Inferior parietal cortex (tissue), 1 donor: ENCODE measurements around the gene NMD3.
"Not testable (repeated sequence)": the region's sequence is repeated elsewhere in the genome, so short reads cannot be mapped to it uniquely, and the experiment has no call there.

Experiments used
- DNase-seq: peaks from one replicate; pipeline ENCODE4 v3.0.0-alpha.2; 2016; ENCODE audit errors: extremely low spot score

The NMD3 gene

DNA sequence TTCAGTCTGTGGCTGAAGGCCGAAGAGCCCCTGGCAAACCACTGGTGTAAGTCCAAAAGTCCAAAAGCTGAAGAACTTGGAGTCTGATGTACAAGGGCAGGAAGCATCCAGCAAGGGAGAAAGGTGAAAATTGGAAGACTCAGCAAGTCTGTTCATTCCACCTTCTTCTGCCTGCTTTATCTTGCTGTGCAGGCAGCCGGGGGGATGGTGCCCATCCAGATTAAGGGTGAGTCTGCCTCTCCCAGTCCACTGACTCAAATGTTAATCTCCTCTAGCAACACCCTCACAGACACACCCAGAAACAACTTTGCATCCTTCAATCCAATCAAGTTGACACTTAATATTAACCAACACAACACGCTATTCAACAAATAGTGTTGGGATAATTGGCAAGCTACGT is 61.3 kb downstream of the NMD3 start:
- DNase-seq, result not testable (repeated sequence)

DNA sequence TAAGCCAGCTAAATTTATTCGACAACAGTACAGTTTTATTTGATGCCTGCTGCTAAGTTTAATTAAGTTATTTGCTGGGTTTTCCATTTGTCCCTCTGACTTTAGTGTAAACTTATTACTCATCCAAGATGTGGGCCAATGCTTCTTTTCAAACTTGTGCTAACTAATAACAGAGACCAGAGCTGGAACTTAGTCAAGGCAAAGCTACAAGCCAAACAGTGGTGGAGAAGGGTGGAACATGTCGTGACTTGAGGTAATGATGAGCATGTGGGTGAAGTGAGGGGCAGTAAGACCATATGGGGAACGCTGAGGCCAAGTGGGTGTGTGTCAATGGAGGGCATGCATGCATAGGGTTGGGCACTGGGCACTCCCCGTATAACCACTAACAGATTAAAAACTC is 63.9 kb downstream of the NMD3 start:
- DNase-seq, result no peak

DNA sequence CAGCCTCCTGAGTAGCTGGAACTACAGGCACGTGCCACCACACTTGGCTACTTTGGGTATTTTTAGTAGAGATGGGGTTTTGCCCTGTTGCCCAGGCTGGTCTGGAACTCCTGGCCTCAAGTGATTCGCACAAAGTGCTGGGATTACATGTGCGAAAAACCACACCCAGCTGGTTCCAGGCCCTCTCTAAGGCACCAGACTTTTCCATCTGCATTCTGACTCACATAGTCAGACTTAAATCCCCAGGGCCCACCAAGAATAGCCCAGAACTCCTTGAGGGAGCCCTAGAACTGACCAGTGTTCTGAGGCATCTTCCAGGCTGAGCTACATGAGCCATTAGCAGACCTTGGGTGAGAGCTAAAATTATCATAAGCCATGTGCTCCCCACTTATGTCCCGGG is 68.1 kb downstream of the NMD3 start:
- no peak for DNase-seq

DNA sequence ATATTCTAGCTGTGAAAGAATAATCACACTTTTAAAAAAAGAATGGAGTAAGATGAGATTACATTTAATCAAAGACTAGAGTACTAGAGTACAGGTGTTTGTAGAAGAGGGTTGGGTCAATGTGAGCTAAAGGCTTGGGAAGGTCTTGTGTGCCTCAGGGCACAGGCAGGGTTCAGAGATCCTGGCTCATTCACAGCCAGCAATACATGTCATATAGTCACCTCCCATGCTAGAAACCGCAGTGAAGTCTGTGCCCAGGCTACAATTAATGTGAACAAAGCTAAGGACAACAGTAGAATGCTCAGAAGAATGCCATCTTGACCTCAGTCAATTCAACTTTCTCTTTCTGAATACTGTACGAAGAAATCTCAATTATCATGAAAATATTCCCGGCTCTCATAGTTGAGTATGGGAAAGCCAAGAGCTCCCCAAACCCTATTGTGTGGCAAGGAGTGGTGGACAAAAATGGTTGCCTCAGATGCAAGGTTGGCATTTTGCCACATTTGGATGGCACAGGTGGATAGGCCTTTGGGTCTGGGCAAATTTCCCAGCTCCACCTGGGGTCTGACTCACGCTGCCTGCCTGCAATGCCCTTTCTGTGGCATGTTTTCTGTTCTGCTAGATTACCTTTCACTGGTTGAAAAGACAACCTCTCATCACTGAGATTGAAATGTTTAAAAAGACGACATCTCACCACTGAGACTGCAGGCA is 70.2 kb downstream of the NMD3 start:
- no peak for DNase-seq

DNA sequence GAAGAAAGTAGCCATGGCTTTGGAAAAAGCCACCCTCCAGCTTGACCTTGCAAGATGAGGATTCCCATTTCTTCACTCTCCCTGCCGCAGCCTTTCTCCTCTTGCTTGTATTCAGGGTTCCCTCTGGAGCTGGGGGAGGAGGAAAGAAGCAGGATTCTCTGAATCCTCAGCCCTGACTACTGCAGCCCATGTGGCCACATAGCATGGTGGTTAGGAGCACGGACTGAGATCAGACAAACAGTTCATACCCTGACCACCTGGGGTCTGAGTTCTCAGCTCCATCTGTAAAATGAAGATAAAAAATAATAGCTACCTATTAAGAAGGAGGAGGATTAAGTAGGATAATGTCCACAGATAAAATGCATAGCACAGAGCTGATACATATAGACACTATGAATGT is 72.3 kb downstream of the NMD3 start:
- no peak for DNase-seq

DNA sequence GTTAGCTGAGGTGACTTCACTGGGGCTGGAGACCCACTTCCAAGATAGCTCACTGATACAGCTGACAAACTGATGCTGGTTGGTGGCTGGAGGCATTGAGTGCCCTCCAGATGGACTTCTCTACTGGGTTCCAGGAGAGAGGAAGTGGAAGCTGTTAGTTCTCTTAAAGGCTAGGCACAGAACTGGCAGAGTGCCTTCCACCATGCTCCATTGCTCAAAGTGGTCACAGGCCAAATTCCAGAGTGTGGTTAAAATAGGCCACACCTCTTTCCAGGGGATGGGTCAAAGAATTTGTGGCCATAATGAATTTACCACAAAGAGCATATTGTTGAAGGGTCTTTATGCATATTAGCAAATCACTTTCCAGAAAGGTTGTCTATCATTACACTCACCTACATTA is 74.2 kb downstream of the NMD3 start:
- no peak for DNase-seq

DNA sequence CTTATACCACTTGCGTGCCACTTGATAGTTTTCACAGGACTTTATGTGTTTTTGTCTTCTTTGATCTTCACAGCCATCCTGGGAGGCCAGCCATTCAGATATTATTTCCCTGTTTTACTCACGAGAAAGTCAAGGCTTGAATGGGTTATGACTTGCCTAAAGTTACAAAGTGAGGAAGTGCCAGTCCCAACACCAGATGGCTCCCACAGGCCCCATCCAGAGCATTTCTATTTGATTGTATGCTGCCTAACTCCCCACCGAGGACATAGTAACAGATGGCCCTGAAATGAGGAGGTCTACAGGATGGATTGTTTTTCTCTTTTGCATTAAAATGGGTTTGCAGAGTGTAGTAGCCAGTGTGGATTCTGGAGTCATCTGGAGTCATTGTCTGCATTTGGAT is 75.7 kb downstream of the NMD3 start:
- DNase-seq, result no peak
